Breast epithelium (tissue), 4 donors: ENCODE results near the gene NGFR. TPM values are rescaled to one million over a fixed set of nuclear protein-coding genes. Genes with fewer than 3 reads are reported as not detected.

Experiments
- DNase-seq, 2 donors: peaks; one replicate each; pipeline ENCODE4 v3.0.0-alpha.2; 2019; ENCODE audit warnings: low spot score in 2 of 2
- H3K27ac ChIP-seq, 2 donors: fragments of 200-600 bp; sonication (generic) in 1 of 2; one replicate each; pipeline ENCODE4 v1.5.1; 2016 to 2019; ENCODE audit warnings: mild to moderate bottlenecking in 1 of 2
- H3K27me3 ChIP-seq, 2 donors: fragments of 200-600 bp; sonication (generic) in 1 of 2; one replicate each; pipeline versions ENCODE4 v1.5.1 to v1.6.0; 2017 to 2019; ENCODE audit warnings: control low read depth in 1 of 2, mild to moderate bottlenecking in 1 of 2
- H3K36me3 ChIP-seq: fragments of 200-600 bp; one replicate; pipeline ENCODE4 v1.5.1; 2019
- H3K4me1 ChIP-seq, 2 donors: fragments of 200-600 bp; sonication (generic); one replicate each; pipeline ENCODE4 v1.5.1; 2016 to 2019; ENCODE audit warnings: control low read depth in 1 of 2
- H3K4me3 ChIP-seq, 3 donors: fragments of 200-600 bp; sonication (generic); 1 replicate in 2 of 3; 2 replicates in 1 of 3; pipeline ENCODE4 v1.5.1; 2016 to 2019; ENCODE audit warnings: mild to moderate bottlenecking in 3 of 3, moderate library complexity in 2 of 3
- H3K9me3 ChIP-seq, 2 donors: fragments of 200-600 bp; sonication (generic) in 1 of 2; one replicate each; pipeline ENCODE4 v1.5.1; 2016 to 2019; ENCODE audit warnings: control low read depth in 1 of 2
- POLR2A ChIP-seq: fragments of 450-650 bp; IDR thresholded peaks from one replicate; pipeline ENCODE4 v1.6.1; 2016; ENCODE audit warnings: antibody characterized with exemption, mild to moderate bottlenecking, moderate library complexity
- POLR2AphosphoS5 ChIP-seq, 3 donors: sonication (generic); formaldehyde crosslinking; IDR thresholded peaks; one replicate each; pipeline ENCODE4 v1.6.1; 2017; ENCODE audit warnings: antibody characterized with exemption in 3 of 3
- intact Hi-C: fragments of 100-400 bp; cut with DNase I; formaldehyde crosslinking; loops from one replicate; pipeline ENCODE4 v1.15.1; 2023; ENCODE audit warnings: low total_unique reads
- total RNA-seq, 3 donors: library from RNA; depleted of rRNA; stranded (reverse); fragments of >200 nt; gene quantifications; one replicate each; pipeline ENCODE4 v1.1.0, GENCODE V29; 2016
- TF ChIP-seq, protein P1 (sequence below), 3 donors: fragments of 450-650 bp; IDR thresholded peaks; one replicate each; pipeline ENCODE4 v1.5.1; 2016 to 2017; ENCODE audit warnings: antibody characterized with exemption in 3 of 3, mild to moderate bottlenecking in 3 of 3, moderate library complexity in 3 of 3

NGFR gene
- total RNA-seq, 3 donors from 2014 or later = 3.4 to 27.8 (median 17.7) TPM

DNA sequence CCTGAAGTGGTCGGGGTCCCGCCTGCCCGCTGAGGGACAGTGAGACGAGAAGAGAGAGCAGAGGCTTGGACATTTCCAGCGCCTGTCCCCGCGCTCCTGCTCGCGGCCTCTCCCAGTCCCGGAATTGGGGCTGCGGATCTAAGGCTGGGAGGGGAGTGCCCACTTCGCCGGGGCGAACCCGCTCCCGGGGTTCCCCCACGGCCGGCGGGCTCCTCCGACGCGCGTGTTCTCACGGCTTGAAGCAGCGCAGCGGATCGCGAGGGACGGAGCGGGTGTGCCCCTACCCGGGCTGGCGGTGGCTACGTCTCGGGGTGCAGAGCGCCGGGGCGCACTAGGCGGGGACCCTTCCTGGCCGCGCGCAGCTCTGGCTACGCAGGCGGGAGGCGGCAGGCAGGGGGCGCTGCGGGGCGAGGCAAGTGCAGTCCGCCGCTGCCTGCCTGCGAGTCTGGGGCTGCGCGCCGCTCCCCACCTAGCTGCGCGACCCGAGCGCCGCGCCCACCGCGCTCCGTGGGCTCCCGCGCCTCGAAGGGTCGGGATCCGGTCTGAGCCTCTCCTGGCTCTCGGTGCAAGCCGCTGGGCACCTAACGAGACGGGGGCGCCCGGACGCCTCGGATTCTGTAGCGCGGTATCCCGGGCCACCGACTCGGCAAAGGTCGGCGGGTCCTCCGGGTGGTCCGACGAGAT lies 1.2 kb downstream of the NGFR start:
- H3K4me3 ChIP-seq = peak overlapping the region; percentile 40 to 84 (median 66)
- H3K27me3 ChIP-seq = peaks cover 0 to 43% of the 10 kb centered on the region in 2 donors
- TF ChIP-seq POLR2AphosphoS5 (IDR thresholded peaks at IDR 0.05) = no peak
- TF ChIP-seq, protein P1, sequence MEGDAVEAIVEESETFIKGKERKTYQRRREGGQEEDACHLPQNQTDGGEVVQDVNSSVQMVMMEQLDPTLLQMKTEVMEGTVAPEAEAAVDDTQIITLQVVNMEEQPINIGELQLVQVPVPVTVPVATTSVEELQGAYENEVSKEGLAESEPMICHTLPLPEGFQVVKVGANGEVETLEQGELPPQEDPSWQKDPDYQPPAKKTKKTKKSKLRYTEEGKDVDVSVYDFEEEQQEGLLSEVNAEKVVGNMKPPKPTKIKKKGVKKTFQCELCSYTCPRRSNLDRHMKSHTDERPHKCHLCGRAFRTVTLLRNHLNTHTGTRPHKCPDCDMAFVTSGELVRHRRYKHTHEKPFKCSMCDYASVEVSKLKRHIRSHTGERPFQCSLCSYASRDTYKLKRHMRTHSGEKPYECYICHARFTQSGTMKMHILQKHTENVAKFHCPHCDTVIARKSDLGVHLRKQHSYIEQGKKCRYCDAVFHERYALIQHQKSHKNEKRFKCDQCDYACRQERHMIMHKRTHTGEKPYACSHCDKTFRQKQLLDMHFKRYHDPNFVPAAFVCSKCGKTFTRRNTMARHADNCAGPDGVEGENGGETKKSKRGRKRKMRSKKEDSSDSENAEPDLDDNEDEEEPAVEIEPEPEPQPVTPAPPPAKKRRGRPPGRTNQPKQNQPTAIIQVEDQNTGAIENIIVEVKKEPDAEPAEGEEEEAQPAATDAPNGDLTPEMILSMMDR (IDR thresholded peaks at IDR 0.05) = peak; percentile 69 to 79 (median 70)

DNA sequence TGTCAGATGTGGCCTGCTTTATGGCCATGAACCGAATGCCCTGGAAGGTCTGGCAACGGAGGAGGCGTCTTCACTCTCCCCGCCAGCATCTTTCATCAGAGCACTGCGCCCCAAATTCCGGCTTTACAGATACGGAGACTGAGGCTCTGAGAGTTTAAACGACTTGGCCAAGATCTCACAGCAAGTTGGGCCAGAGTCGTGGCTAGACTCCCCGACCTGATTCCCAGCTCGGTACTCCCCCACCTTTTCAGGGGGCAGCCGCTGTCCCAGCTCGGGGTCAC lies 1.7 kb downstream of the NGFR start:
- intact Hi-C loops = loop anchor here (5.0 kb wide), 1 partner anchor 60 kb away; no protein-coding TSS in a partner anchor
- Histone ChIP-seq H3K4me3 (peak overlapping the region; percentile 40 to 84 (median 66)), H3K4me1 (peaks cover 7 to 10% of the 10 kb centered on the region in 2 donors), H3K36me3 (no peaks in the 10 kb centered on the region), H3K9me3 (no peaks in the 10 kb centered on the region), H3K27ac (peak overlapping the region; percentile 66 to 70), H3K27me3 (peaks cover 0 to 46% of the 10 kb centered on the region in 2 donors)
- TF ChIP-seq, protein P1 (IDR thresholded peaks at IDR 0.05) = no peak
- TF ChIP-seq POLR2AphosphoS5 (IDR thresholded peaks at IDR 0.05) = no peak
- no peak for TF ChIP-seq POLR2A
- DNase-seq = no peak

More for the DNA sequence above, 1.2 kb downstream of the NGFR start:
- intact Hi-C loops = loop anchor here (5.0 kb wide), 1 partner anchor 61 kb away; no protein-coding TSS in a partner anchor
- Histone ChIP-seq H3K4me1 (peaks cover 7 to 10% of the 10 kb centered on the region in 2 donors), H3K36me3 (no peaks in the 10 kb centered on the region), H3K27ac (peak overlapping the region; percentile 66 to 70), H3K9me3 (no peaks in the 10 kb centered on the region)
- DNase-seq = peak in 1 of 2 donors; percentile 79

DNA sequence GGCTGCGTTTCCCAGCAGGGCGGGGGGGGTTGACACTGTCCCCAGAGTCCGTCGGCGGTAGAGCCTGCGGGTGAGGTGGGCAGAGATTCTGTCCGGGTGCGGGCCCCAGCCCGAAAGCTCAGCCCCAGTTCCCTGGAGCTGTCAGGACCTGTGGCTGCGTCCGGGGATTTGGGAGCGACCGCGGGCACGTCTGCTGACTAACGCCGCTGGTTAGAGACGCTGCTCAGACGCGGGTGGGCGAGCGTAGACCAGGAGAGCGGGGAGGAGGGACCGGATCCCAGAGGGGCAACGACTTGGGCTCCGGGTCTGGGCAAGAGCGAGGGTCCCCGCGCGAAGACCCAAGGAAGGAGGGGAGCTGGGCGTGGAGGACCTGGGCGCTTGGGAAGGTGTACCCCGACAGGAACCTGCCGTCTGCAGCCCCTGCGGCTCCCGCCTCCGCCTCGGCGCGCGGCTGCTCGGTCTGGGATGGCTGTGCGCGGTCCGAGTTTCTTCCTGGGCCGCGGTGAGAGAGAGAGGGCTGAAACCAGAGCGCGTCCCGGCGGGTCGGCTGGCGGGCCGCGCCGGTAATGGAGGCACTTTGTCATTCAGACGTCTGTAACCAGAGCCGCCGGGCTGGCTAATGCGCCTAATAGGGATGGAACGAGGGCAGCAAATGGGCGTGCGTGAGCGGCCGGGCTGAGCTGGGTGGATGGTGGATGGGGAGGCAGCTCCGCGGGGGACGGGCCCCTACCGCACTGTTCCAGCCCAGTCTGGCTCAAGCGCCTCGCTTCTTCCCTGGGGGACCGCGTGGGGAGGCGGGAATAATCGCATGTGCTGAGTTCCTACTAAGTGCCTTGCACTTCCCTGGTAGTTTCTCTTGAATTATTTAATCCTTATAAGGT lies 2.3 kb downstream of the NGFR start:
- TF ChIP-seq POLR2AphosphoS5 (IDR thresholded peaks at IDR 0.05) (no peak), POLR2A (no peak)
- TF ChIP-seq, protein P1 (IDR thresholded peaks at IDR 0.05) = no peak
- intact Hi-C loops = loop anchor here (5.0 kb wide), 1 partner anchor 60 kb away; no protein-coding TSS in a partner anchor
- H3K27ac ChIP-seq = peak overlapping the region; percentile 66 to 70

DNA sequence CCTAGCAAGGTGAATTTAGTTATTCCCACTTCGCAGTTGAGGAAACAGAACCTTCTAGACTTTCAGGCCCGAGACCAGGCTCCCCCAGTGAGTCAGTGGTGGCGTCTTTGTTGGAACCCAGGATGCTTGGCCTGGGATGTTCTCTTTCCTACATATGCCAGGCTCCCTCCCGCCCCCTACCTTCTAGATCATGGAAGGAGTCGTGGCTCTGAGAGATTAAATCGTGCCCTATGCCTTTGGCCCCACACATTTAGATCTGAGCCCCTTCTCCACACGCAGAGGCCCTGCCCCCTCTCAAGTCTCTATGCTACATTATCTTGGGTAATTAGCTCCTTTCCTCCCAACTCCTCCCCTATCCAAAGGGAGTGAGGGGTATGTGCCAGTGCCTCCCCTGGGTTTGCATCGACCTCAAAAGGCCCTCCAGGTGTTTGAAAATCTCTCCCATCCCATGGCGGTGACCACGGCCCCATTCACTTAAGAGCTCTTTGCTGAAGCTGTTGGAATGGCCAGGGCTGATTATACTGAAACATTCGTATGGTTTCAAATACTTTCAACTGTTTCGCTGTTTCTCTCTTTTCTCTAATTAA lies 3.0 kb downstream of the NGFR start:
- no peaks in the 10 kb centered on the region for H3K9me3 ChIP-seq
- no peak for DNase-seq
- TF ChIP-seq POLR2A (no peak), POLR2AphosphoS5 (IDR thresholded peaks at IDR 0.05) (no peak)
- TF ChIP-seq, protein P1 (IDR thresholded peaks at IDR 0.05) = no peak
- peak overlapping the region; percentile 40 to 84 (median 66) for H3K4me3 ChIP-seq
- H3K36me3 ChIP-seq = no peaks in the 10 kb centered on the region
- peaks cover 7 to 10% of the 10 kb centered on the region in 2 donors for H3K4me1 ChIP-seq
- peaks cover 0 to 48% of the 10 kb centered on the region in 2 donors for H3K27me3 ChIP-seq
- intact Hi-C loops = loop anchor here (5.0 kb wide), 1 partner anchor 59 kb away; no protein-coding TSS in a partner anchor
- H3K27ac ChIP-seq = peak overlapping the region; percentile 66 to 70

More for the DNA sequence above, 2.3 kb downstream of the NGFR start:
- Histone ChIP-seq H3K9me3 (no peaks in the 10 kb centered on the region), H3K4me3 (peak overlapping the region; percentile 40 to 84 (median 66)), H3K36me3 (no peaks in the 10 kb centered on the region), H3K4me1 (peaks cover 7 to 10% of the 10 kb centered on the region in 2 donors), H3K27me3 (peaks cover 0 to 46% of the 10 kb centered on the region in 2 donors)
- DNase-seq = no peak
